DOHH2 (cell line): Measurements from ENCODE around the gene EVA1C.

Source experiments
- EZH2phosphoT487 ChIP-seq: fragments of 200-600 bp; sonication (generic); IDR thresholded peaks from 2 replicates; pipeline ENCODE4 v1.6.1; 2017; ENCODE audit warnings: borderline replicate concordance, mild to moderate bottlenecking, antibody characterized with exemption, low read length, moderate library complexity, mixed read lengths
- TF ChIP-seq, protein P1 (sequence below): fragments of 200-600 bp; sonication (generic); IDR thresholded peaks from one replicate; pipeline ENCODE4 v1.5.1; 2014; ENCODE audit warnings: antibody characterized with exemption, mild to moderate bottlenecking, low read depth, low read length; ENCODE audit not compliant: poor library complexity, severe bottlenecking

GRCh38 chr21:32559006-32559610, 146.6 kb downstream of the EVA1C start:
- TF ChIP-seq, protein P1, sequence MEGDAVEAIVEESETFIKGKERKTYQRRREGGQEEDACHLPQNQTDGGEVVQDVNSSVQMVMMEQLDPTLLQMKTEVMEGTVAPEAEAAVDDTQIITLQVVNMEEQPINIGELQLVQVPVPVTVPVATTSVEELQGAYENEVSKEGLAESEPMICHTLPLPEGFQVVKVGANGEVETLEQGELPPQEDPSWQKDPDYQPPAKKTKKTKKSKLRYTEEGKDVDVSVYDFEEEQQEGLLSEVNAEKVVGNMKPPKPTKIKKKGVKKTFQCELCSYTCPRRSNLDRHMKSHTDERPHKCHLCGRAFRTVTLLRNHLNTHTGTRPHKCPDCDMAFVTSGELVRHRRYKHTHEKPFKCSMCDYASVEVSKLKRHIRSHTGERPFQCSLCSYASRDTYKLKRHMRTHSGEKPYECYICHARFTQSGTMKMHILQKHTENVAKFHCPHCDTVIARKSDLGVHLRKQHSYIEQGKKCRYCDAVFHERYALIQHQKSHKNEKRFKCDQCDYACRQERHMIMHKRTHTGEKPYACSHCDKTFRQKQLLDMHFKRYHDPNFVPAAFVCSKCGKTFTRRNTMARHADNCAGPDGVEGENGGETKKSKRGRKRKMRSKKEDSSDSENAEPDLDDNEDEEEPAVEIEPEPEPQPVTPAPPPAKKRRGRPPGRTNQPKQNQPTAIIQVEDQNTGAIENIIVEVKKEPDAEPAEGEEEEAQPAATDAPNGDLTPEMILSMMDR, result no peak
- no peak for TF ChIP-seq EZH2phosphoT487
